HEK293T (cell line): Measurements from ENCODE around the gene SNAP23.

Experiments
- BHLHE40 ChIP-seq: fragments of 450-650 bp; IDR thresholded peaks from 2 replicates; pipeline ENCODE4 v1.6.1; 2016; ENCODE audit warnings: mild to moderate bottlenecking, moderate library complexity, borderline replicate concordance
- ELF4 ChIP-seq: fragments of 450-650 bp; IDR thresholded peaks from 2 replicates; pipeline ENCODE4 v1.6.1; 2017; ENCODE audit warnings: antibody characterized with exemption
- FOXA1 ChIP-seq: fragments of 450-650 bp; IDR thresholded peaks from 2 replicates; pipeline ENCODE4 v1.6.1; 2016; ENCODE audit warnings: mild to moderate bottlenecking
- FOXK2 ChIP-seq: fragments of 450-650 bp; IDR thresholded peaks from 2 replicates; pipeline ENCODE4 v1.6.1; 2016; ENCODE audit warnings: mild to moderate bottlenecking
- FOXM1 ChIP-seq: fragments of 450-650 bp; IDR thresholded peaks from 2 replicates; pipeline ENCODE4 v1.6.1; 2017; ENCODE audit warnings: mild to moderate bottlenecking, borderline replicate concordance
- HDGF ChIP-seq: fragments of 450-650 bp; IDR thresholded peaks from 2 replicates; pipeline ENCODE4 v1.6.1; 2017; ENCODE audit warnings: antibody characterized with exemption, borderline replicate concordance
- L3MBTL2 ChIP-seq: fragments of 450-650 bp; conservative IDR thresholded peaks from 2 replicates; pipeline ENCODE4 v1.6.1; 2016; ENCODE audit warnings: mild to moderate bottlenecking
- LEF1 ChIP-seq: fragments of 450-650 bp; IDR thresholded peaks from 2 replicates; pipeline ENCODE4 v1.6.1; 2017; ENCODE audit warnings: mild to moderate bottlenecking, borderline replicate concordance
- NFRKB ChIP-seq: fragments of 450-650 bp; IDR thresholded peaks from 2 replicates; pipeline ENCODE4 v1.6.1; 2016; ENCODE audit warnings: mild to moderate bottlenecking, moderate library complexity
- SP1 ChIP-seq: fragments of 450-650 bp; IDR thresholded peaks from 2 replicates; pipeline ENCODE4 v1.6.1; 2017
- SUZ12 ChIP-seq: fragments of 450-650 bp; IDR thresholded peaks from 2 replicates; pipeline ENCODE4 v1.6.1; 2016; ENCODE audit warnings: mild to moderate bottlenecking
- TARDBP ChIP-seq: fragments of 450-650 bp; IDR thresholded peaks from 2 replicates; pipeline ENCODE4 v1.6.1; 2016
- ZNF384 ChIP-seq: fragments of 450-650 bp; IDR thresholded peaks from 2 replicates; pipeline ENCODE4 v1.6.1; 2016
- TF ChIP-seq, protein P1 (sequence below): fragments of 450-650 bp; IDR thresholded peaks from 2 replicates; pipeline ENCODE4 v1.6.1; 2016

DNA sequence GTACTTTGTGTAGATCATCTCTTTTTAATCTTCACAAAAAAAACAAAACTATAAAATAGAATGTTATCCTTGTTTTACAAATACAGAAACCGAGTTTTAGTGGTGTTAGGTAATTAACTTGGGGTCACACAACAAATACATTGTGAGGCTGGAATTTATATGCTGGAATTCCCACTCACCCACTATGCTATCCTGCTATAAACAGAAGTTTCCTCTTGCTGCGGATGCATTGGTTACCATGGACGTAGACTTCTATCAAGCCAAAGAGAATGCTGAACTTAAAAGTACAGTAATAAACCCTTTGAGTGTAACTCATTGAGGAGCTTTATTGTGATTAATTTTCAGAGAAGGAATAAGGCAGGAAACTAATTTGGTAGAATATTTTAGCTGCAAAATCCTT, 9.2 kb downstream of the SNAP23 start:
- TF ChIP-seq SP1 (no peak), BHLHE40 (no peak), FOXA1 (no peak), SUZ12 (no peak), L3MBTL2 (no peak), FOXM1 (no peak), TARDBP (no peak), FOXK2 (no peak), NFRKB (no peak), ZNF384 (no peak), HDGF (no peak), LEF1 (no peak), ELF4 (no peak)
- TF ChIP-seq, protein P1, sequence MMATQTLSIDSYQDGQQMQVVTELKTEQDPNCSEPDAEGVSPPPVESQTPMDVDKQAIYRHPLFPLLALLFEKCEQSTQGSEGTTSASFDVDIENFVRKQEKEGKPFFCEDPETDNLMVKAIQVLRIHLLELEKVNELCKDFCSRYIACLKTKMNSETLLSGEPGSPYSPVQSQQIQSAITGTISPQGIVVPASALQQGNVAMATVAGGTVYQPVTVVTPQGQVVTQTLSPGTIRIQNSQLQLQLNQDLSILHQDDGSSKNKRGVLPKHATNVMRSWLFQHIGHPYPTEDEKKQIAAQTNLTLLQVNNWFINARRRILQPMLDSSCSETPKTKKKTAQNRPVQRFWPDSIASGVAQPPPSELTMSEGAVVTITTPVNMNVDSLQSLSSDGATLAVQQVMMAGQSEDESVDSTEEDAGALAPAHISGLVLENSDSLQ = no peak
